HEK293 (cell line): Measurements from ENCODE around the gene PAN2.

Source experiments
- CTCF ChIP-seq: fragments of 450-650 bp; formaldehyde crosslinking; IDR thresholded peaks from 2 replicates; pipeline ENCODE4 v1.5.1; 2016; ENCODE audit warnings: missing biosample characterization, missing genetic modification characterization
- GLIS1 ChIP-seq: fragments of 450-650 bp; formaldehyde crosslinking; IDR thresholded peaks from 2 replicates; pipeline ENCODE4 v1.5.1; 2016; ENCODE audit warnings: missing biosample characterization, missing genetic modification characterization
- KLF10 ChIP-seq: fragments of 450-650 bp; IDR thresholded peaks from 2 replicates; pipeline ENCODE4 v1.5.1; 2018; ENCODE audit warnings: missing biosample characterization, mild to moderate bottlenecking, missing genetic modification characterization
- KLF16 ChIP-seq: fragments of 450-650 bp; formaldehyde crosslinking; IDR thresholded peaks from 2 replicates; pipeline ENCODE4 v1.5.1; 2017; ENCODE audit warnings: missing biosample characterization, missing genetic modification characterization
- MZF1 ChIP-seq: fragments of 450-650 bp; formaldehyde crosslinking; IDR thresholded peaks from 2 replicates; pipeline ENCODE4 v1.5.1; 2017; ENCODE audit warnings: missing biosample characterization, missing genetic modification characterization, borderline replicate concordance
- PRDM10 ChIP-seq: fragments of 450-650 bp; formaldehyde crosslinking; IDR thresholded peaks from 2 replicates; pipeline ENCODE4 v1.5.1; 2016; ENCODE audit warnings: missing biosample characterization, missing genetic modification characterization
- SCRT2 ChIP-seq: fragments of 450-650 bp; formaldehyde crosslinking; IDR thresholded peaks from 2 replicates; pipeline ENCODE4 v1.5.1; 2016; ENCODE audit warnings: missing biosample characterization, missing genetic modification characterization
- SP3 ChIP-seq: fragments of 450-650 bp; formaldehyde crosslinking; IDR thresholded peaks from 2 replicates; pipeline ENCODE4 v1.5.1; 2016; ENCODE audit warnings: missing biosample characterization, missing genetic modification characterization
- ZBTB17 ChIP-seq: fragments of 450-650 bp; formaldehyde crosslinking; IDR thresholded peaks from 2 replicates; pipeline ENCODE4 v1.5.1; 2016; ENCODE audit warnings: missing biosample characterization, missing genetic modification characterization
- ZBTB21 ChIP-seq: fragments of 450-650 bp; formaldehyde crosslinking; IDR thresholded peaks from 2 replicates; pipeline ENCODE4 v1.5.1; 2017; ENCODE audit warnings: missing biosample characterization, missing genetic modification characterization
- ZBTB48 ChIP-seq: fragments of 450-650 bp; formaldehyde crosslinking; IDR thresholded peaks from 2 replicates; pipeline ENCODE4 v1.5.1; 2016; ENCODE audit warnings: missing biosample characterization, missing genetic modification characterization
- ZBTB6 ChIP-seq: fragments of 450-650 bp; formaldehyde crosslinking; IDR thresholded peaks from 2 replicates; pipeline ENCODE4 v1.5.1; 2017; ENCODE audit warnings: missing biosample characterization, missing genetic modification characterization
- ZEB2 ChIP-seq: fragments of 450-650 bp; formaldehyde crosslinking; IDR thresholded peaks from 2 replicates; pipeline ENCODE4 v1.5.1; 2016; ENCODE audit warnings: missing biosample characterization, missing genetic modification characterization
- ZFP37 ChIP-seq: fragments of 450-650 bp; formaldehyde crosslinking; IDR thresholded peaks from 2 replicates; pipeline ENCODE4 v1.5.1; 2016; ENCODE audit warnings: missing biosample characterization, missing genetic modification characterization
- ZNF112 ChIP-seq: fragments of 450-650 bp; formaldehyde crosslinking; IDR thresholded peaks from 2 replicates; pipeline ENCODE4 v1.5.0; 2017; ENCODE audit warnings: missing biosample characterization, missing genetic modification characterization
- ZNF155 ChIP-seq: fragments of 450-650 bp; formaldehyde crosslinking; IDR thresholded peaks from 2 replicates; pipeline ENCODE4 v1.5.1; 2016; ENCODE audit warnings: missing biosample characterization, missing genetic modification characterization
- ZNF169 ChIP-seq: fragments of 450-650 bp; formaldehyde crosslinking; IDR thresholded peaks from 2 replicates; pipeline ENCODE4 v1.5.1; 2016; ENCODE audit warnings: missing biosample characterization, missing genetic modification characterization
- ZNF2 ChIP-seq: fragments of 450-650 bp; formaldehyde crosslinking; IDR thresholded peaks from 2 replicates; pipeline ENCODE4 v1.5.1; 2016; ENCODE audit warnings: missing biosample characterization, missing genetic modification characterization
- ZNF24 ChIP-seq: fragments of 450-650 bp; formaldehyde crosslinking; IDR thresholded peaks from 2 replicates; pipeline ENCODE4 v1.5.1; 2016; ENCODE audit warnings: missing biosample characterization, missing genetic modification characterization
- ZNF391 ChIP-seq: fragments of 450-650 bp; formaldehyde crosslinking; IDR thresholded peaks from 2 replicates; pipeline ENCODE4 v1.5.1; 2016; ENCODE audit warnings: low read depth, missing biosample characterization, missing genetic modification characterization, borderline replicate concordance
- ZNF501 ChIP-seq: fragments of 450-650 bp; formaldehyde crosslinking; IDR thresholded peaks from 2 replicates; pipeline ENCODE4 v1.5.1; 2016; ENCODE audit warnings: missing biosample characterization, missing genetic modification characterization
- ZNF510 ChIP-seq: fragments of 450-650 bp; formaldehyde crosslinking; IDR thresholded peaks from 2 replicates; pipeline ENCODE4 v1.5.1; 2018; ENCODE audit warnings: mild to moderate bottlenecking, missing genetic modification characterization, missing biosample characterization; ENCODE audit not compliant: insufficient replicate concordance
- ZNF513 ChIP-seq: fragments of 450-650 bp; IDR thresholded peaks from 2 replicates; pipeline ENCODE4 v1.5.1; 2018; ENCODE audit warnings: missing biosample characterization, missing genetic modification characterization
- ZNF549 ChIP-seq: fragments of 450-650 bp; IDR thresholded peaks from 2 replicates; pipeline ENCODE4 v1.5.1; 2018; ENCODE audit warnings: missing biosample characterization, missing genetic modification characterization, mild to moderate bottlenecking, inconsistent platforms, moderate library complexity
- ZNF654 ChIP-seq: fragments of 450-650 bp; formaldehyde crosslinking; IDR thresholded peaks from 2 replicates; pipeline ENCODE4 v1.5.1; 2016; ENCODE audit warnings: low read depth, missing biosample characterization, missing genetic modification characterization
- ZNF747 ChIP-seq: fragments of 450-650 bp; formaldehyde crosslinking; IDR thresholded peaks from 2 replicates; pipeline ENCODE4 v1.5.1; 2016; ENCODE audit warnings: missing biosample characterization, missing genetic modification characterization
- ZNF76 ChIP-seq: fragments of 450-650 bp; formaldehyde crosslinking; IDR thresholded peaks from 2 replicates; pipeline ENCODE4; 2016; ENCODE audit warnings: low read depth, missing biosample characterization, missing genetic modification characterization, borderline replicate concordance
- ZNF777 ChIP-seq: fragments of 450-650 bp; formaldehyde crosslinking; IDR thresholded peaks from 2 replicates; pipeline ENCODE4 v1.5.1; 2017; ENCODE audit warnings: missing biosample characterization, missing genetic modification characterization, borderline replicate concordance
- ZSCAN30 ChIP-seq: fragments of 450-650 bp; IDR thresholded peaks from 2 replicates; pipeline ENCODE4 v1.5.1; 2018; ENCODE audit warnings: missing biosample characterization, mild to moderate bottlenecking, missing genetic modification characterization, moderate library complexity
- ZSCAN5A ChIP-seq: fragments of 450-650 bp; formaldehyde crosslinking; IDR thresholded peaks from 2 replicates; pipeline ENCODE4 v1.5.1; 2016; ENCODE audit warnings: missing biosample characterization, missing genetic modification characterization

PAN2 gene

GRCh38 chr12:56315622-56316473 lies 18.0 kb downstream of the PAN2 start, which contains the start of gene CNPY2 (continued):
- TF ChIP-seq ZNF513 (tag by site-specific recombination), result no peak
- TF ChIP-seq ZNF549 (tag by site-specific recombination), result no peak
- peak; percentile 79; the same call in 1 of the 2 replicates for TF ChIP-seq ZNF24 (tag by site-specific recombination)
- TF ChIP-seq ZBTB48 (tag by site-specific recombination), result peak; percentile 79
- peak; percentile 41; the same call in 1 of the 2 replicates for TF ChIP-seq GLIS1
- TF ChIP-seq ZNF76 (tag by site-specific recombination), result peak; percentile 97
- TF ChIP-seq ZNF169, result peak; percentile 26; the same call in 1 of the 2 replicates
- 0 out of 2 replicates have a peak, but pooled peaks have one; percentile 34 for TF ChIP-seq ZSCAN5A (tag by site-specific recombination)
- peak; percentile 78 for TF ChIP-seq PRDM10 (tag by site-specific recombination)
- TF ChIP-seq ZNF2 (tag by site-specific recombination), result 0 out of 2 replicates have a peak, but pooled peaks have one; percentile 18
- TF ChIP-seq ZBTB21, result 0 out of 2 replicates have a peak, but pooled peaks have one; percentile 47
- TF ChIP-seq ZEB2, result peak; percentile 82; the same call in 1 of the 2 replicates
- no peak for TF ChIP-seq SCRT2 (tag by site-specific recombination)
- peak; percentile 40 for TF ChIP-seq ZSCAN30 (tag by site-specific recombination)
- peak; percentile 95 for TF ChIP-seq KLF10
- peak; percentile 75 for TF ChIP-seq KLF16 (tag by site-specific recombination)
- peak; percentile 78 for TF ChIP-seq SP3
- no peak for TF ChIP-seq ZNF777 (tag by site-specific recombination)
- 0 out of 2 replicates have a peak, but pooled peaks have one; percentile 12 for TF ChIP-seq ZNF391 (tag by site-specific recombination)
- TF ChIP-seq ZNF112 (tag by site-specific recombination), result no peak
- TF ChIP-seq ZNF510 (tag by site-specific recombination), result no peak
- no peak for TF ChIP-seq ZNF747 (tag by site-specific recombination)
- TF ChIP-seq ZNF501 (tag by site-specific recombination), result peak; percentile 84; the same call in 1 of the 2 replicates
- no peak for TF ChIP-seq ZNF155
- TF ChIP-seq ZFP37, result peak; percentile 62; the same call in 1 of the 2 replicates
- peak; percentile 91 for TF ChIP-seq CTCF (tag by site-specific recombination)
- peak; percentile 92 for TF ChIP-seq ZBTB6
- TF ChIP-seq ZBTB17 (tag by site-specific recombination), result peak; percentile 98
- TF ChIP-seq ZNF654 (tag by site-specific recombination), result no peak
- no peak for TF ChIP-seq MZF1 (tag by site-specific recombination)
